A673 (cell line): ENCODE measurements around the gene COL8A1. TPM values are rescaled to one million over a fixed set of nuclear protein-coding genes. Genes with fewer than 3 reads are reported as not detected.

Experiments
- BruUV-seq: library from RNA; stranded (reverse); fragments of 400-500 nt; replicated peaks from 2 replicates; lab custom pipeline; 2021; lab: Mats Ljungman, UMichigan
- CTCF ChIA-PET: fragments of 300-600 bp; sonication (Branson Sonifier 250); formaldehyde crosslinking; loops from one replicate; lab custom pipeline; 2022; ENCODE audit warnings: antibody characterized with exemption; lab: Charles Lee
- POLR2A ChIA-PET: fragments of 300-600 bp; sonication (Branson Sonifier 250); formaldehyde crosslinking; loops from one replicate; lab custom pipeline; 2022; ENCODE audit warnings: antibody characterized with exemption; ENCODE audit not compliant: low non-redundant PET; lab: Charles Lee
- DNase-seq: peaks from one replicate; pipeline ENCODE4 v3.0.0-alpha.2; 2015; ENCODE audit warnings: low spot score
- H3K27ac ChIP-seq: fragments of 200-600 bp; sonication (generic); 2 replicates; pipeline ENCODE4 v1.5.1; 2016; ENCODE audit warnings: mixed run types, low read depth, mild to moderate bottlenecking, mixed read lengths, antibody characterized with exemption, low read length; ENCODE audit not compliant: poor library complexity, severe bottlenecking
- H3K27me3 ChIP-seq: fragments of 200-600 bp; sonication (generic); replicated peaks from 2 replicates; pipeline ENCODE4 v1.6.1; 2017; ENCODE audit warnings: mixed run types, low read depth, mild to moderate bottlenecking, mixed read lengths, antibody characterized with exemption, low read length; ENCODE audit not compliant: insufficient read depth, poor library complexity
- H3K36me3 ChIP-seq: fragments of 200-600 bp; sonication (generic); 2 replicates; pipeline ENCODE4 v1.6.1; 2016; ENCODE audit warnings: mixed run types, mild to moderate bottlenecking, mixed read lengths, antibody characterized with exemption, low read length; ENCODE audit not compliant: insufficient read depth, poor library complexity, severe bottlenecking
- H3K4me1 ChIP-seq: fragments of 200-600 bp; sonication (generic); 2 replicates; pipeline ENCODE4 v1.6.1; 2017; ENCODE audit warnings: mixed run types, mild to moderate bottlenecking, mixed read lengths, antibody characterized with exemption, low read length; ENCODE audit not compliant: insufficient read depth, poor library complexity, severe bottlenecking
- H3K4me3 ChIP-seq: fragments of 200-600 bp; sonication (generic); 2 replicates; pipeline ENCODE4 v1.5.1; 2016; ENCODE audit warnings: low read depth, mixed run types, mild to moderate bottlenecking, mixed read lengths, low read length; ENCODE audit not compliant: poor library complexity, severe bottlenecking
- H3K9me3 ChIP-seq: fragments of 200-600 bp; sonication (generic); 2 replicates; pipeline ENCODE4 v1.6.1; 2016; ENCODE audit warnings: mixed run types, low read depth, mild to moderate bottlenecking, mixed read lengths, antibody characterized with exemption, low read length; ENCODE audit not compliant: poor library complexity, severe bottlenecking
- CTCF ChIP-seq: fragments of 300-800, 200-600 bp; sonication (generic); conservative IDR thresholded peaks from 2 replicates; pipeline ENCODE4 v1.5.1; 2017; ENCODE audit warnings: low read depth, mild to moderate bottlenecking, antibody characterized with exemption, low read length, moderate library complexity, mixed read lengths
- EZH2 ChIP-seq: fragments of 200-600 bp; sonication (generic); IDR thresholded peaks from 2 replicates; pipeline ENCODE4 v1.6.1; 2017; ENCODE audit warnings: borderline replicate concordance, low read depth, mild to moderate bottlenecking, mixed read lengths, antibody characterized with exemption, low read length; ENCODE audit not compliant: poor library complexity, severe bottlenecking
- intact Hi-C: fragments of 100-400 bp; cut with micrococcal nuclease; formaldehyde crosslinking; loops from one replicate; pipeline ENCODE4 v1.10.0; 2022; ENCODE audit not compliant: unreplicated experiment
- total RNA-seq: library from RNA; stranded (reverse); gene quantifications from 2 replicates; pipeline ENCODE4 v1.2.3, GENCODE V29; 2021

Gene COL8A1
- total RNA-seq, 1 experiment from 2014 or later = 2.5 TPM

- TF ChIP-seq CTCF (no peak), EZH2 (no peak)
- H3K9me3 ChIP-seq = no peaks in the 10 kb centered on the region
- BruUV-seq = TSS peak; percentile 91
- POLR2A ChIA-PET = no interaction called here
- H3K27me3 ChIP-seq = no peaks in the 10 kb centered on the region
- H3K4me1 ChIP-seq = peaks cover 11% of the 10 kb centered on the region
- H3K27ac ChIP-seq = peak overlapping the region; percentile 97
- peak overlapping the region; percentile 67 for H3K4me3 ChIP-seq
- CTCF ChIA-PET = interaction anchor here (0.6 to 1.4 kb wide), 2 partner anchors 8 to 11 kb away, joined by 3 to 5 read pairs; no protein-coding TSS in a partner anchor
- intact Hi-C loops = no loop called here
- DNase-seq = peak; percentile 54
- H3K36me3 ChIP-seq = no peaks in the 10 kb centered on the region
Observed at GRCh38 chr3:99817047-99817436, 178.6 kb downstream of the COL8A1 start.

- peak within 1 kb of the TSS; percentile 67 for H3K4me3 ChIP-seq
- no peaks in the 10 kb centered on the region for H3K27me3 ChIP-seq
- peaks cover 11% of the 10 kb centered on the region for H3K4me1 ChIP-seq
- peak within 1 kb of the TSS; percentile 97 for H3K27ac ChIP-seq
- BruUV-seq = TSS peak; percentile 60
- ChIA-PET POLR2A (no interaction called here), CTCF (interaction anchor here (0.6 to 1.4 kb wide), 2 partner anchors 8 to 11 kb away, joined by 3 to 5 read pairs; no protein-coding TSS in a partner anchor)
- DNase-seq = peak; percentile 94
- intact Hi-C loops = no loop called here
- TF ChIP-seq EZH2 = no peak
- no peak for TF ChIP-seq CTCF
- no peaks in the 10 kb centered on the region for H3K9me3 ChIP-seq
- no peaks in the 10 kb centered on the region for H3K36me3 ChIP-seq
Observed at GRCh38 chr3:99817437-99818240, 179.2 kb downstream of the COL8A1 start, which contains the start of gene CMSS1. Gene CMSS1 (plus strand): TSS chr3:99817862.

- Histone ChIP-seq H3K9me3 (no peaks in the 10 kb centered on the region), H3K4me3 (peak overlapping the region; percentile 67)
- BruUV-seq = no TSS peak
Observed at GRCh38 chr3:99818818-99819217, 180.4 kb downstream of the COL8A1 start.

More at GRCh38 chr3:99818818-99819217, 180.4 kb downstream of the COL8A1 start:
- no peak for DNase-seq
- intact Hi-C loops = no loop called here
- H3K36me3 ChIP-seq = no peaks in the 10 kb centered on the region
- no peak for TF ChIP-seq CTCF
- H3K4me1 ChIP-seq = peaks cover 16% of the 10 kb centered on the region
- no peaks in the 10 kb centered on the region for H3K27me3 ChIP-seq
- H3K27ac ChIP-seq = no peak overlapping the region
- CTCF ChIA-PET = no interaction called here
- POLR2A ChIA-PET = no interaction called here
